SW480 (cell line): ENCODE data around the gene BTBD17.

ENCODE experiments used
- DNase-seq: peaks from one replicate; pipeline ENCODE4 v3.0.0-alpha.2; 2016; ENCODE audit warnings: low spot score

Gene BTBD17

DNA sequence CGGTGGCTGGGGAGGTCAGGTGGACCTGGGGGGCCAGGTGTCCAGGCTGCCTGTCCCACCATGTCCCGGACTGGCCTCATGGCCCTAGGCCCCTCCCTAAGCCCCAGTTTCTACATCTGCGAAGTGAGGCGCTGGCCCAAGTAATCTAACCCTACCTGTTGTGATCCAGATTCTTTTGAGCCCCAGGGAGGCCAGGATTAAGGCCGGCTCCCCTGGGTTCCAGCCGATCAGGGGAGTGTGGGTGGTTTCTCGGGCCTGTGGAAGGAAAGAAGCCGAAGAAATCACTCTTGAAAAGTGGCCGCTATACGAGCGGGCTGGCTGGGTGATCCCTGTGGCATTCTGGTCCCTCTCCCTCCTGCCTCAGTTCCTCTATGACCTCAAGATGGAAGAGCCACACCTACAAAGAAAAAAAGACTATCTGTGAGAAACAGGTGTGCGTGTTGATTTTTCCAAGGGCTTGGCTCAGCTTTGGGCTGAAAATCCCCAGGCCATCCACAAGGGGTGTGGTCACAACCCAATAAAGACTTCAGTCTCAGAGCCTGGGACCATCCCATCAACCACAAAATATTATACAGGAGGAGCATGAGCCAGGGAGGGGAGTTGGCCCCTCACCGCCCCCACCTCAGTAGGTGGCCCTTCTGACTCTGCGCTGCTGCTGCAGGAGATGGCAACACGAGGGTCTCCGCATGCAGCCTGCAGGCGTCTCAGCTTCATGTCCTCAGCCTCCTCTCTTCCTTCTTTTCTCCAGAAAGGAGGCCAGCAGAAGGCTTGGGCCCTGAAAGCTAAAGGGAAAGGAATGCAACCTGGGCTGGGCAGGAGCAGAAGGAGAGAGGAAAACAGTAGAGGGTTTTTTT lies 25.9 kb upstream of the BTBD17 start:
- DNase-seq: no peak

DNA sequence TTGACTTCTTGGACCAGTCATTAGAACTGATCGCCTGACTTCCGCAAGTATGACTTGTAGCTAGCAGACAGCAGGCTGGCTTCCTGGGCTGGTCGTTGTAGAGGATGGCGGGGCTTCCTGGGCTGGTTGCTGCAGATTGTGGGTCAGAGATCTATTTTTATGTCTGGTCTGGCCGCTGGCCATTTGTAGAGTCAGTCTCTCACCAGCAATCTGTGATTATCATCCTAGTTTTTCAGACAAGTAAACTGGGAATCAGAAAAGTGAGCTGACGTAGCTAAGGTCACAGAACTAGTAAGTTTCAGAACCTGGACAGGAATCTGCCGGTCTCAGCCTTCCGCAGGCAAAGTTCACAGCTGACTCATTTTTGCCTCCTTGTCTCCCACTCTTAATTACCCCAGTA lies 24.7 kb upstream of the BTBD17 start:
- no peak for DNase-seq

DNA sequence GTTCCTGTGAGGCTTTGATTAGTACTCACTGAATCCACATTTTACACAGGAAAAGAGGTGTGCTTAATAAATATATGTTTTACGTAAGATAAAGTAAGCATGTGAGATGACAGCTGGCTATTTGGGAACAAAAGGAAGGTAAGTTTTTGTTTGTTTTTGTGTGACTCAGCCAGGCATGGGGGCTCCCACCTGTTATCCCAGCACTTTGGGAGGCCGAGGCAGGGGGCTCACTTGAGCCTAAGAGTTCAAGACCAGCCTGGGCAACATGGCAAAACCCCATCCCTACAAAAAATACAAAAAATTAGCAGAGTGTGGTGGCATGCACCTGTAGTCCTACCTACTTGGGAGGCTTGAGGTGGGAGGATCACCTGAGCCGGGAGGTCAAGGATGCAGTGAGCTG lies 23.5 kb upstream of the BTBD17 start:
- DNase-seq: no peak

DNA sequence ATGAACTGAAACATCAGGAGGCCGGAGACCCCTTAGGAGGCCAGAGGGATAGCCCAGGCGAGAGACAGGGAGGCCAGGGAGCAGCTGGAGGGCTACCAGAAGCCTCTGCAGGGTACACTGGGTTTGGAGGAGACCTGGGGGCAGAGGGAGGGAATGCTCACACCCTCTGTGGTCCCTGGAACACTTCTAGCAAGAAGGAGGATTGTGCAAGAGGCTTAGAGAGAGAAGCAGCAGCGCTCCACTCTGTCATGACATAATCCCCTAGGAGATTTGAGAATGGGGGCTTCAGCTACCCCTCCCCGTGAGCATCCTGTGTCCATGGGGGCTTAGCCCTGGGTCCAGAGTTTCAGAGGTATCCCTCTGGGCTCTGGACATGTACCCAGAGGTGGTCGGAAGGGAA lies 21.5 kb upstream of the BTBD17 start:
- DNase-seq: no peak

DNA sequence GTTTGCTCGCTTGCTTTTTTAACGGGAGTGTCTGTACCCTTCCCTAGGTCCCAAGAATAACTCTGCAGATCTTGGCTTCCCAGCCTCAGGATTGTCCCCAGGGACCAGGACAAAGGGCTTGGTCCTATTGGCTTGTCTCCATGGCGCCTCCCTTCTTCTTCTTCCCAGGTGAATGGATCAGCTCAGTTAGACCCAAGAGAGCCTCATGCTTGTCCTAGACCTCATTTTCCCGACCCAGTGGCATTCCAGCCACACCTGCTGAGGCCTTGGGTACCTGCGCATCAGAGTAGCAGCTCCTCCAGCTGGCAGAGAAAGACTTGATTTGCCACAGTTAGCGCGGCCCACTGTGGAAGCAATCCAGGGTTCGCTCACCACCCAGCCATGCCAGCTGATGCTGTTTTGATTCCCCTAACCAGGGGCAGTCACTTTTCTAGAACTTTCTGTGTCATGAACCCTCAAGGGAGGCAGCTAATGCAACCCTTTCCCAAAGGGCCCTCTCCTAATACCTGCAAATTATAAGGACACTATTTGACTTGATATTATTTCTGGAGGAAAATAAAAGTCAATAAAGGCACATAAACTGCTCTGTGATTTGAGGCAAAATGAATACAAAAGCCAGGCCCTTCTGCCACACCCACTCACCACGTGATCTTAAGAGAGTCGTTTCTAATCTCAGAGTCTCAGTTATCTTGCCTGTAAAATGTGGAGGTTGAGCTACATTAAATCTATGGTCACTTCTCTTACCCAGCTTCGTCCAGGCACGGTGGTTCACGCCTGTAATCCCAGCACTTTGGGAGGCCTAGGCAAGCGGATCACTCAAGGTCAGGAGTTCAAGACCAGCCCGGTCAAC lies 19.5 kb upstream of the BTBD17 start:
- no peak for DNase-seq

DNA sequence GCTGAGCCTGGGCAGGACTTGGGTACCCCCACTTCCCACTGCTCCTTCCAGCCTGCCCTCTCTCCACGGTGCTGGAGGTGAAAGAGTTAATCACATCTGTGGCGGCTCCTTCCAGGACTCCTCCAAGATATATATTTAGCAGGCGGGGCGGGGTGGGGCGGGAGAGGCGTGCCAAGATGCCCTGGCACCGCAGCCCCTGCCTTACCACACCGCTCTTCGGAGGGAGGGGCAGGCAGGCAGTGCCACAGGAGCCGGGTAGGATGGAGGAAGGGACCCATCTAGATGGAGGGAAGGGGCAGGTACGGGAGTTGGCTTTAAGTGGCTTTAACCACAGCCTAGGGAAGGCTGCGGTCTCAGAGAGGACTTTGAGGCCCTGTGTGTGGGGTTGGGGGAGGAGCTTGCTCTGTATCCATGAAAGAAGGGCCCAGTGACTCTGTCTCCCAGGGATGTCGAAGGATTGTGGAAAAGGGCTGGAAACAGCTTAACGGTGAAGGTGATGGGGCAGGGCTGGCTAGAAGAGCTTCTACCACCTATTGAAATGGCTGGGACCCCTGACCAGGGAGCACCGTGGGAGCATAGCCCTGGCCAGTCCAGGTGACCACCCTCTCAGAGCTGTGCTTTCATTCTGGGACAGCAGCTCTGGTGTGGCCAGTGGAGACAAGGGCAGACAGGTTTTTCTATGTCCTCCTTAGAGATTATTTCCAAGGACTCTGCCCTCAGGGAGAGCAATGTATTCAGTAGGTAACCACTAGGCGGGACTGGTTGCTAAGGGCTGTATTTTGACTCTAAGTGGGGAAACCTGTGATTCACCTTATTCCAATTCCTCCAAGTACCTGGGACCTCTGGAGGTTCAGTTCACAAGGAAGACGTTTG lies 18.7 kb upstream of the BTBD17 start:
- DNase-seq: peak; percentile 73

DNA sequence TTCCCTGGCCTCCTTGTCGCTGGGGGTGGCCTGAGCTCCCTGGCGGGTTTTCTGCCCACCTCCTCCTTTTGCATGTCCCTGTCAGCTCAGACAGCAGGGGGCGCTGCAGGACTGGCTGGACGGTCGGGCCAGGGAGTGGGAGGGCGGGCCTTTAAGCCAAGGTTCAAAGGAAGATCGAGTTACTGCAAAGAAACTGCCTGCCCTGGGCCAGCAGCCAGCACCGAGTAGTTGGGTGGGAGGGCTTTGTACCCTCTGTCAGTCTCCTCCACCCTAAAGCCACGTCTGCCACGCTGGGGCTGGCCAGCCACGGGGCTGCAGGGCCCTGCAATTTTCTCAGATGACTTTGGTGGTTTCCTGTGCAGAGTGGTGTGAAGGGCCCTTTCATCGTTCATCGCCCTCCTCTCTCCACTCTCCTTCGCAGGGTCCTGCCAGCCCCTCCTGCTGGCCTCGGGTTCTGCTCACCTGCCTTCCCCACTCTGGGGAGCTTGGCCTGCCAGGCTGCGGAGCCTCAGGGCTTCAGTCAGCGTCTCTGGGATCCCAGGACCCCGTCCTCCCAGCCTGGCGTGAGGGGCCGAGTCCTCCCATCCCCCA lies 17.9 kb upstream of the BTBD17 start:
- peak; percentile 74 for DNase-seq

DNA sequence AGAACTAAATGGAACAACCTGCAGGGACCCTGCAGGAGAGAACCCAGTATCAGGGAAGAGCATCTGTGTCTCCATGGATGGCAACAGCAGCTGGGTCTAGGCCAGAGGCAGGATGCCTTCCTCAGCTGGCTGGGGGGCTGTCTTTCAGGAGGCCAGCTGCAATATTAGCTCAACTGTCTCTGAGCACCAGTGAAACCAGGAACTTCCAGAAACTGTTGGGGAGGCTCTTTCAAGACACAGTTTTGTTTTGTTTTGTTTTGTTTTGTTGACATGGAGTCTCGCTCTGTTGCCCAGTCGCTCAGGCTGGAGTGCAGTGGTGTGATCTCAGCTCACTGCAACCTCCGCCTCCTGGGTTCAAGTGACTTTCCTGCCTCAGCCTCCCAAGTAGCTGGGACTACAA lies 13.2 kb upstream of the BTBD17 start:
- no peak for DNase-seq

DNA sequence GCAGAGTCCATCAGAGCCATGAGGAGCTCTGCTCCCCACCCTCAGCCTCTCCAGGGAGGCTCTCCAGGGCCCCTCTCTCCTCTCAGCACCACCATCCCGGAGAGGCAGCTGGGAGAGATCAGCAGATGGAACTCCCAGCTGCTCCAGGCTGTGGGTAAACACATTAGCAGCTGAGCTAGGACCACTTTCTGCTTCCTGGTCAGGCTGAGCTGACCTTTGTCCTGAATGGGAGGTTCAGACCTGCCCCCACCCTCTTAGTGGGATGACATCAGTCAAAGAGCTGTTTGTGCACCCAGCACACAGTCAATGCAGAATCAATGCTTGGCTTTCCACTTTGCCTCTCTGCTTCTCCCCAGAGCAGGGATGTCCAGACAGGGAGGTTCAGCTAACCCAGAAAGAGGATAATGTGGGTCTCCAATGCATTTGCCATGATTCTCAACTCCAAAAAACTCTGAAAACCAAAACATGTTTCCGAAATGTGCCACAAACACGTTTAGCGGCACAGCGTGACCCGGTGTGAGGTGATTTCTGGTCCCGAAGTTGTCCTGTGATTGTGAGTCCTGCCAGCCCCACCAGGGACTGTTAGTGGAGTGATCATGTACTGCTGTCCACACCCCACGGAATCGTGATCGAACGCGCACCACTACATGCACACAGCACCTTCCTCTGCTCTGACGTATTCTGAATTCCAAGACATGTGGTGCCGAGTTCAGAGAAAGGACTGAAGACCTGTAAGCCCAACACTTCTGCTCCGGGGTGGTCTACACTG lies 12.4 kb upstream of the BTBD17 start:
- DNase-seq: peak; percentile 70

DNA sequence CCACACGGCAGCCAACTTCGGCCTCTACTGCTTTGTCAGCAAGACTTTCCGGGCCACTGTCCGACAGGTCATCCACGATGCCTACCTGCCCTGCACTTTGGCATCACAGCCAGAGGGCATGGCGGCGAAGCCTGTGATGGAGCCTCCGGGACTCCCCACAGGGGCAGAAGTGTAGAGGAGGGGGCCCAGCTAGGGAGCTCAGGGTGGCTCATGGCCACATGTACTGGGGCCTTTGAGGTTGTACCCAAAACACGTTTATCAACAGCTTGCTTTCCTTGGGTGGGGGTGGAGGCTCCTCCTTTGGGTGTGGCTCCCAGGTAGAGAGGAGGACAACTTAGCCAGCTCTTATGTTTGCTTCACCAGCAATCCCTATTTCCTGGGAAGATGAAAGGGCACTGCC lies 10.8 kb upstream of the BTBD17 start:
- DNase-seq: no peak

DNA sequence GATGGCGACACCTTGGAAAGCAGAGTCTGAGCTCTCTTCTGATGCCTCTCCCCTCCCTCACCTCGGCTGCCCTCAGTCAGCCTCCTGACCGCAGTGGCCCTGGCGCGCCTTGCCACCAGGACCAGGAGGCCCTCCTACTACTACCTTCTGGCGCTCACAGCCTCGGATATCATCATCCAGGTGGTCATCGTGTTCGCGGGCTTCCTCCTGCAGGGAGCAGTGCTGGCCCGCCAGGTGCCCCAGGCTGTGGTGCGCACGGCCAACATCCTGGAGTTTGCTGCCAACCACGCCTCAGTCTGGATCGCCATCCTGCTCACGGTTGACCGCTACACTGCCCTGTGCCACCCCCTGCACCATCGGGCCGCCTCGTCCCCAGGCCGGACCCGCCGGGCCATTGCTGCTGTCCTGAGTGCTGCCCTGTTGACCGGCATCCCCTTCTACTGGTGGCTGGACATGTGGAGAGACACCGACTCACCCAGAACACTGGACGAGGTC lies 10.0 kb upstream of the BTBD17 start:
- DNase-seq: no peak

DNA sequence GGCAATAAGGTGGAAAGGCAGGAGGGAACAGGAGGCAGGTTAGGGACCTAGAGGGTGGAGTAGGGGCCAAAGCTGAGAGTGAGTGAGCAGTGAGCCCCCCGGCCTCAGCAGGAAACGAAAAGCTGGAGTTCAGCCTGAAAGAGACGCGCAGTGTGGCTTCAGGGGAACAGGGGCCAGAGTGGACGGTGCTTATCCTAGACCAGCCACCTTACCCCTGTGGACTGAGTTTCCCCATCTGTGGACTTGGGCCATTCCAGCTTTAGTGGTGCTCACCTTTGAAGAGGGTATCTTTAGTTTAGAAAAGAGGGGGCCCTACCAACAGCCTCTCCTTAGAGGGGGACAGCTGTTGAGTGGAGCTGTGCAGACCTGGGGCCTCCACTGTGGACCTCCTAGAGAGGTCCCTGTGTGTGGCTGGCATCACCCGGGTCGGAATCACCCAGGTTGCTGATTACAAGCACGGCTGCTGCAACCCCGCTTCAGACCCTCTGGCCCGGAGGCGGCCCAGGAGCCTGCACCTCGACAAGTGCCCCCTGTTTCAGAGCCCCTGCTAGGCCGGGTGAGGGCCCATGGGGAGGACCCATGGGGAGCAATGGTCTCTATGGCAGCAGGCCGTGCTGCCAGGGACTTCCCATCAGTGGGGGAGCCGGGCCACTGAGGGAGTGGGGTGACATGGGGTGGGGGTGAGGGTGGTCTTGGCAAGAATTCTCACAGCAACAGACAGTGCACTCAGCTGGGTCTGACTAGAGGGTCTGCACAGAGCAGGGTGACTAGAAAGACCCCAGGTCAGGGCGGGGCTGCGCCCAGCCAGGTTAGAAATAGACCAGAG lies 8.2 kb upstream of the BTBD17 start:
- DNase-seq: no peak

DNA sequence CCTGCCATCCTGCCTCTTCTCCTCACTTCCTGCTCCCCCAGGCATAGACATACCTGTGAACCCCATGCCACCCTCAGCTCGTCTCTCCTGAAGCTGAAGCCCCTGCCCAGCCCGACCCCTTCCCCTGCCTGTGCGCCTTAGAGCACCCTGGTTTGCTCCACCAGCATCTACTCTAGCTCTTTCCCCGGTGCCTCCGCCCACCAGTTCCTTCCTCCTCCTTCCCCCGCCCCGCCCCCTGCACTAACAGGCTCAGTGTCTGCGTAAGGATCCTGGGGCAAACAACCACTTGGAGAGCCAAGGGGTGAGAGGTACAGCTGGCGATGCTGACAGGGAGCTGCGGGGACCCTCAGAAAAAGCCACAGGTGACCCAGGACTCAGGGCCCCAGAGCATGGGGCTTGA lies 7.6 kb upstream of the BTBD17 start:
- DNase-seq: no peak

DNA sequence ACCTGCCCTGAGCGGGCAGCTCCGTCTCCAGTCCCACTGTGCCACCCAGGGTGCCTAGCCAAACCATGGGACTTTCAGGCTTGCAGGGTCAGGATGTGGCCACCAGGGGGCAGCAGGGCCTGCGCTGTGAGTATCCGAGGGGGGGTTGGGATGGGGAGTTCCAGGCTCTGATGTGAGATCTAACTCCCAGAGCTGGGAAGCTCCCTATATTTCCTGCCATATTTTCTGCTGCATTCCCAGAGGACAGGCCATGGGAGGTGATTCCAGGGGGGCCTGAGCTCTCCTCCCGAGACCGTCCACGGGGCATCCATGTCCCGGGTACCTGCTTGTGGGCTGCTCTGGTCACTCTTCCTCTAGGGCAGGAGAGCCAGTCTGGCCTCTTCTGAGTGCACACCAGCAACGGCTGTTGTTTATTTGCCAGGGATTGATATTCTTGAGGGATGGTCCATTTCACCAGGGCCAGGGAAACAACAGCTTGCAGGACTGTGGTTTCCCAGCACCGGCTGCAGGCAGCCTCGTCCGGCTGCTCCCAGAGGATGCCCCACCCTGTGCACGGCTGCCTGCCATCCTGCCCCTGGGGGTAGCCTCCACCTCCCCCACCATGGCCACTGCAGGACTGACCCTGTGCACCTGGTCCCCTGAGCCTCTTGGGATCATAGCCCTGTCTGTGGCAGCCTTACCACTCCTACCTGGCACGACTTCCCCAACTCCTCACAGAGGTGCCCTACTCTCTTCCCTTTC lies 6.8 kb upstream of the BTBD17 start:
- peak; percentile 55 for DNase-seq

DNA sequence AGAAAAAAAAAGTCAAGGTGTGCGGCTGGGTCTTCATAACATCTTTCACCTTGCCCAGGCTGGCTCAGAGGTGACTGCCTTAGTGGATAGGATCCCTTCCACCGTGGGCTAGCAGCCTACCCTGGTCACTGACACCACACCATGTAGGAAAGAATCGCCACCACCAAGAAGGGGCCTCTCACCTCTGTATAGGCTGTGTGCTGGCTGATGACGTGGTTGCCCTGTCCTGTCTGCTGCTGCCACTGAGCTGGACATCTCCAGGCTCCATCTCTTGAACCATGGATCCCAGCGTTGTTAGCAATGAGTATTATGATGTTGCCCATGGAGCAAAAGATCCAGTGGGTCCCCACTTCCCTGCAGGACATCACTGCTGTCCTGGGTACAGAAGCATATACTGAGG lies 5.5 kb upstream of the BTBD17 start, which contains the start of gene GPR142:
GPR142 (plus strand) TSS at position 301 of the 400 bp plus-strand sequence. CDS start 2,035 bp downstream, outside the sequence.
- no peak for DNase-seq

DNA sequence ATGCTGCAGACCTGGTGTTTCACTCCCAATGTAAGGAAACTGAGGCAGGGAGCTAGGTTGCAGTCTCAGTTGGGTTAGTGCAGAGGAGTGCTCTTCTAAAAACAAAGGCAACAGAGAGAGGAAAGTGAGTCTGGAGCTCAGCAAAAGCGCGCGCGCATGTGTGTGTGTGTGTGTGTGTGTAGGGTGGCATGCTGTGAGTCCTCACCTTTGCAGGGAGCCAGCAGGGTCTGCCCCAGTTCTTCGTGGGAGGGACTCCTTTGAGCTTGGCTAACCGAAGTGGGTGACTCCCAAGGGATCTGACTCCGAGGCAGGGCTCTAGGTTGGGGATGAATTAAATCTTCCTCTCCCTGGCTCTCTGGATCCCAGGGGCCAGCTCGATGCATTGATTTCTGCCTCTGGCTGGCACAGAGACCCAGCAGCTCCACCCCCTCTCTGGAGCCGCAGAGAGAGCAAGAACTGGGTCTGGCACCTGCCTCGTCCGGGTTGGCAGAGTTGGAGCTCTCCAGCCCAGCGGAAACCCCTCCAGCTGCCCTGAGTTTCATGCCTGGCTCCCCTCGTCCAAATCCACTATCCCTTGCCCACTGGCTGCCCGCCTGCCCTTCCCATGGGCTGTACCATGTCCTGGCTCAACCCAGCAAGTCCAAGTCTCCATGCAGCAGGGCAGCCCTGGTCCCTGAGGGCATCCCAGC lies 1.3 kb upstream of the BTBD17 start:
- no peak for DNase-seq

DNA sequence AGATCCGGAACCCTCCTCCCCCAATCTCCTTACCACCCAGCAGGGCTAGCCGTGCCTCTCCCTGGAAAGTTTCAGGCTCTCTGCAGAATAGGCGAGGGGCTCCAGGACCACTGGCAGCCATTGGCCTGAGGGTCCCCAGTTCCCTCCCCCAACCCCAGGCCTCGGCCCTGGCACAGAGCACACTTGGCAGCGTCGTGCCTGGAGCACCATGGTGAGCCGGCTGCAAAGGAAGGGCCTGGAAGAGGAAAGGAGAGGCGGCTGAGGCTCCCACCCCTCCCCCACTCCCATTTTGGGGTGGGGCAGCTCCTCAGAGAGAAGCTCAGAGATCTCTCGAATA lies 369 bp upstream of the BTBD17 start:
- DNase-seq: no peak

DNA sequence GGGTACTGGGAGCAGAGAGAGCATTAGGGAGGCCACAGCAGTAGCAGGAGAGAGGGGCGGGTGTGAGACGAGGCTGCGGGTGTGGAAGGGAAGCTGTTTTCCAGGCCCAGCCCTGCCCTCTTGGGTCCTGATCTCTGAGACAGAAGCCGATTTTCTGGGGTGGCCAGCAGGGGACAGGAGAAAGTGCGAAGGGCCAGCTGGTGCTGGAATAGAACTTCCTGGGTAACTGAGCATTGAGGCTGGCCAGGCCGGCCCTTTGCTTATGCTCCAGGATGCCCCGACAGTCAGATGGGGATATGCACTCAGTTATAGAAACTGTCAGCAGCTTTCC lies 804 bp downstream of the BTBD17 start:
- no peak for DNase-seq

DNA sequence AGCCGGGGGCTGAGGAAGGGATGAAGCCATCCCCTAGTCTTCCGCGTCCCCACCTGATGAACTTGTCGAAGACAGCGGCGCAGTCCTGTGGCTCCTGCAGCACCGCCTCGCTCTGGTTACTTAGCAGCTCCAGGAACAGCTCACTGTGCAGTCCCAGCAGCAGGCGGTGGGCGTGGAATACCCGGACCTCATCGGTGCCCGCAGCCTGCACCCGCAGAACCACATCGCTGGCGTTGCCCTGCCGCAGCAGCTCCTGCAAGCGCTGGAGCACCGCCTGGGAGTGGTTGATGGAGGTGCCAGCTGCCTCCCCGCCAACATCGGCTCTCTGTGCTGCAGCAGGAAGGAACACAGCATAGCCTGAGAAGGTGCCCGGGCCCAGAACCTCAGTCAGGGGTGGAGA lies 1.8 kb downstream of the BTBD17 start:
- no peak for DNase-seq
